GM23338 (cell line): Measurements from ENCODE around the gene MAGI1. TPM values are rescaled to one million over a fixed set of nuclear protein-coding genes. Genes with fewer than 3 reads are reported as not detected.

Experiments
- ATAC-seq: fragments of 200-7000 bp; cut with Tn5 transposase; 3 replicates; pipeline ENCODE4 v1.9.1; 2020
- DNase-seq: peaks from one replicate; pipeline ENCODE4 v3.0.0-alpha.2; 2015; ENCODE audit warnings: low spot score
- H2AFZ ChIP-seq: fragments of 200-600 bp; sonication (generic); 2 replicates; pipeline ENCODE4 v1.8.0; 2016; ENCODE audit warnings: antibody characterized with exemption, mild to moderate bottlenecking, moderate library complexity
- H3F3A ChIP-seq: fragments of 200-600 bp; sonication (generic); replicated peaks from 2 replicates; pipeline ENCODE4 v1.8.0; 2017; ENCODE audit warnings: antibody characterized with exemption, mixed run types, low read depth
- H3K27ac ChIP-seq: fragments of 200-600 bp; sonication (generic); 2 replicates; pipeline ENCODE4 v1.6.1; 2016; ENCODE audit warnings: low read depth
- H3K27me3 ChIP-seq: fragments of 200-600 bp; sonication (generic); 2 replicates; pipeline ENCODE4 v1.8.0; 2016; ENCODE audit warnings: mild to moderate bottlenecking, mixed run types, moderate library complexity; ENCODE audit not compliant: insufficient read depth
- H3K36me3 ChIP-seq: fragments of 200-600 bp; sonication (generic); 2 replicates; pipeline ENCODE4 v1.8.0; 2016; ENCODE audit warnings: mild to moderate bottlenecking; ENCODE audit not compliant: insufficient read depth
- H3K4me1 ChIP-seq: fragments of 200-600 bp; sonication (generic); 2 replicates; pipeline ENCODE4 v1.8.0; 2016; ENCODE audit warnings: mild to moderate bottlenecking, moderate library complexity; ENCODE audit not compliant: insufficient read depth
- H3K4me2 ChIP-seq: fragments of 200-600 bp; sonication (generic); 2 replicates; pipeline ENCODE4 v1.7.1; 2017; ENCODE audit warnings: mixed run types
- H3K4me3 ChIP-seq: fragments of 200-600 bp; sonication (generic); 2 replicates; pipeline ENCODE4 v1.6.1; 2016; ENCODE audit warnings: mixed run types
- H3K79me2 ChIP-seq: fragments of 200-600 bp; sonication (generic); replicated peaks from 2 replicates; pipeline ENCODE4 v1.8.0; 2017; ENCODE audit warnings: mild to moderate bottlenecking; ENCODE audit not compliant: insufficient read depth
- H3K9me2 ChIP-seq: fragments of 200-600 bp; sonication (generic); 2 replicates; pipeline ENCODE4 v1.8.0; 2017; ENCODE audit not compliant: insufficient read depth
- H4K20me1 ChIP-seq: fragments of 200-600 bp; sonication (generic); replicated peaks from 2 replicates; pipeline ENCODE4 v1.8.0; 2017; ENCODE audit warnings: mild to moderate bottlenecking; ENCODE audit not compliant: insufficient read depth
- H3K27ac Mint-ChIP-seq: 2 replicates; pipeline ENCODE4 v1.8.0; 2020; ENCODE audit warnings: inconsistent platforms, mild to moderate bottlenecking, moderate library complexity, mixed read lengths
- H3K27me3 Mint-ChIP-seq: 3 replicates; pipeline ENCODE4 v1.8.0; 2022; ENCODE audit warnings: low read depth, mild to moderate bottlenecking, moderate library complexity, mixed read lengths, inconsistent platforms; ENCODE audit not compliant: insufficient read depth, poor library complexity
- H3K36me3 Mint-ChIP-seq: 3 replicates; pipeline ENCODE4 v1.8.0; 2021; ENCODE audit warnings: low read depth, mild to moderate bottlenecking, inconsistent platforms, moderate library complexity, mixed read lengths
- H3K4me1 Mint-ChIP-seq: 3 replicates; pipeline ENCODE4 v1.8.0; 2020; ENCODE audit warnings: mild to moderate bottlenecking, inconsistent platforms, mixed read lengths
- H3K4me3 Mint-ChIP-seq: 3 replicates; pipeline ENCODE4 v1.8.0; 2021; ENCODE audit warnings: moderate library complexity, mild to moderate bottlenecking, inconsistent platforms, mixed read lengths
- H3K9me3 Mint-ChIP-seq: 3 replicates; pipeline ENCODE4 v1.8.0; 2020; ENCODE audit warnings: moderate library complexity, mild to moderate bottlenecking, inconsistent platforms, mixed read lengths
- CREB1 ChIP-seq: fragments of 250-450 bp; sonication (Bioruptor Pico); IDR thresholded peaks from 2 replicates; pipeline ENCODE4 v1.5.0; 2020; ENCODE audit warnings: low read depth, mild to moderate bottlenecking, moderate library complexity
- EZH2phosphoT487 ChIP-seq: fragments of 200-600 bp; sonication (generic); IDR thresholded peaks from one replicate; pipeline ENCODE4 v1.8.1; 2018; ENCODE audit warnings: antibody characterized with exemption; ENCODE audit not compliant: unreplicated experiment
- POLR2AphosphoS5 ChIP-seq: IDR thresholded peaks from 2 replicates; pipeline ENCODE4 v1.6.1; 2016; ENCODE audit warnings: antibody characterized with exemption, low read depth
- ZNF114 ChIP-seq: fragments of 250-450 bp; sonication (Bioruptor Pico); IDR thresholded peaks from 2 replicates; pipeline ENCODE4 v1.5.0; 2020; ENCODE audit warnings: mild to moderate bottlenecking, moderate library complexity
- polyA plus RNA-seq: library from polyadenylated mRNA; unstranded; fragments of >200 nt; fragmentation: Nextera tagmentation; extraction: Ambion mirVana; gene quantifications from 2 replicates; pipeline ENCODE4 v1.2.1, GENCODE V29; 2016
- total RNA-seq: library from RNA; depleted of rRNA; stranded (reverse); fragments of >200 nt; shearing (Covaris generic); gene quantifications from 2 replicates; pipeline ENCODE4 v1.2.3, GENCODE V29; 2014
- TF ChIP-seq, protein P1 (sequence below), 2 experiments: fragments of 200-600 bp in 1 of 2; sonication (generic) in 1 of 2; conservative IDR thresholded peaks; 2 replicates each; pipeline versions ENCODE4 v1.5.1 to v1.6.1; 2016 to 2017; ENCODE audit warnings: antibody characterized with exemption in 2 of 2, low read depth in 2 of 2, mild to moderate bottlenecking in 2 of 2, moderate library complexity in 1 of 2
- TF ChIP-seq, protein P2 (sequence below): fragments of 250-450 bp; sonication (Bioruptor Pico); IDR thresholded peaks from 2 replicates; pipeline ENCODE4 v1.5.0; 2020; ENCODE audit warnings: mild to moderate bottlenecking, moderate library complexity
- TF ChIP-seq, protein P3 (sequence below): IDR thresholded peaks from one replicate; pipeline ENCODE4 v1.6.1; 2018; ENCODE audit warnings: antibody characterized with exemption; ENCODE audit not compliant: unreplicated experiment

Gene MAGI1
- total and polyA plus RNA-seq, 2 experiments from 2014 or later = 27.4 to 71.2 TPM

DNA sequence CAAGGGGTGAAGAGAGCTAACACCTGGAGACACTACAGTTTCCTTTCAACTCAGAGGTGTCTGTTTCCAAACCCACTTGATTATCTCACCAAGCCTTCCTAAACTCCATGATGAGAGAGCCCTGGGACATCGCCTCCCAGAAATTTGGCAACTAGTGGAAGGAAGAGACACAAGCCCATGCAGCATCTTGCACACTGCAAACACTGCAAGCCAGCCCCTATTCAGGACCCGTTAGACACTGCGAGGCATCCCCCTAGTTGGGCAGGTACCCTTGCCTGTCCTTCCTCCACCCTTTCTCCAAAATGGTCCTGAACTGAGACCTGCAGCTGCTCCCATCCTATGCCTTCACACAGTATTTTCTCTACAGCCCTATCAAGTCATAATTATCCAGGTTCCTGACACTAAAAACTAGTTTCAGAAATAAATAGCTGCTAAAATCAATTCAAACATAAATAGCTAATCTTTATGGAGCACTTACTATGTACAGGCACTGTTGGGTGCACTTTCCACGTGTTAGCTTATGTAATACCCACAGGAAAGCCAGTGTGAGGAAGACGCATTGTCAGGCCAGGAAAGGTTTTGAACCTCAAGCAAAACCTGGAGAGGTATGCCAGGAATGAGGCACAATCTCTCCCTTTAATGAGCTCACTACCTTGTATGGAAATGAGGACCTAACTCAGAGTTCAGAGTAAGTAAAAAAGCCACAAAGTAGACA is 2.8 kb downstream of the MAGI1 start:
- no peaks in the 10 kb centered on the region for H3K9me2 ChIP-seq
- peak overlapping the region; percentile 81 for H3K27ac ChIP-seq
- no peaks in the 10 kb centered on the region for H3F3A ChIP-seq
- peaks cover 68% of the 10 kb centered on the region for H3K79me2 ChIP-seq
- Mint-ChIP-seq H3K9me3 (no peaks in the 10 kb centered on the region; the same call in 2 of the 3 replicates), H3K4me1 (peaks cover 47% of the 10 kb centered on the region), H3K27me3 (peaks cover 17% of the 10 kb centered on the region), H3K27ac (peak overlapping the region; percentile 87), H3K4me3 (peak overlapping the region; percentile 96), H3K36me3 (peaks cover 8% of the 10 kb centered on the region; the same call in 1 of the 3 replicates)
- no peaks in the 10 kb centered on the region for H3K36me3 ChIP-seq
- TF ChIP-seq CREB1 (no peak), POLR2AphosphoS5 (0 out of 2 replicates have a peak, but pooled peaks have one; percentile 27)
- H3K27me3 ChIP-seq = no peaks in the 10 kb centered on the region
- ATAC-seq (peak; percentile 8), DNase-seq (peak; percentile 86)
- no peak overlapping the region for H2AFZ ChIP-seq
- peaks cover 23% of the 10 kb centered on the region for H3K4me1 ChIP-seq
- peak overlapping the region; percentile 94 for H3K4me3 ChIP-seq
- H4K20me1 ChIP-seq = no peaks in the 10 kb centered on the region
- H3K4me2 ChIP-seq = peak overlapping the region; percentile 89

DNA sequence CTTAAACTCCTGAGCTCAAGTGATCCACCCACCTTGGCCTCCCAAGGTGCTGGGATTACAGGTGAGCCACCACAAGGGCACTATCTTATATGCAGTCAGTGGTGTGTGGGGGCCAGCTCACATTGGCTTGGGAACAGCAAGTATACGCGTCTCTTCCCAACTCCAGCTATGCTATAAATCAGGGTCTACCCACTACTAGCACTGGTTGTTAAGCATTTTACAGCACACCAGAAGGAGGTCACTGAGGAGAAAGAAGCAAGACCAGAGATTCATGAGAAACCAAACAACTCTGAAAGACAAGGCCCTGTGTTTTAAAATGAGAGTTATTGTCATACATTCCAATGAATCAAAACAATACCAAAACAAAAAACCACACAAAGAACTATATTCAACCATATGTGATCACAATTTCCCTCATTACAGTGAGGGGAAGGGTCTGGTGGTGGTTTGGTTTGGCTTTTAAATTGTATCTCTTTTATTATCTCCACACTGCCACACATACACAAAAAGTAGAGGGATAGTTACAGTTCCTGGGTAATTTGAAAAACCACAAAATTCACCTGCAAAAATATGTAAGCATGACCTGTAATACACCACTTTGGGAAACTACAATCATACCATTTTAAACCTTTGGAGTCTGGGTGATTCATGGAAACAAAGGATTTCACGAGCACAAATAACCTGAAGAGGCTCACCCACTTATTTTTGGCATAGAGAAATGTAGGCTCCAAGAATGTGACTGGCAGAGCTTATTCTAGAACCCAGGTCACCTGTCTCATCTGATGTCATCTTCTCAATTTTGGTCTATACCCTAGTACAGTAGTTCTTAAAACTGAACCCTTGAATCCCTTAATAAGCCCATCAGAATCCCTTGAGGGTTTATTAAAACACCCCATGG is 5.2 kb downstream of the MAGI1 start:
- Histone ChIP-seq H3K9me2 (peaks cover 9% of the 10 kb centered on the region; the same call in 1 of the 2 replicates), H3F3A (no peaks in the 10 kb centered on the region), H3K4me3 (no peak overlapping the region), H4K20me1 (peaks cover 4% of the 10 kb centered on the region; the same call in 1 of the 2 replicates), H3K4me2 (no peak overlapping the region), H3K36me3 (no peaks in the 10 kb centered on the region), H2AFZ (no peak overlapping the region), H3K4me1 (peaks cover 18% of the 10 kb centered on the region), H3K79me2 (peaks cover 93% of the 10 kb centered on the region), H3K27ac (no peak overlapping the region), H3K27me3 (no peaks in the 10 kb centered on the region)
- H3K27ac Mint-ChIP-seq = no peak overlapping the region
- peaks cover 7% of the 10 kb centered on the region; the same call in 1 of the 3 replicates for H3K36me3 Mint-ChIP-seq
- peaks cover 13% of the 10 kb centered on the region for H3K27me3 Mint-ChIP-seq
- ATAC-seq = no peak
- H3K9me3 Mint-ChIP-seq = no peaks in the 10 kb centered on the region
- peaks cover 42% of the 10 kb centered on the region for H3K4me1 Mint-ChIP-seq
- no peak overlapping the region for H3K4me3 Mint-ChIP-seq
- no peak for DNase-seq
- TF ChIP-seq ZNF114 (no peak), EZH2phosphoT487 (no peak), POLR2AphosphoS5 (no peak)
- TF ChIP-seq, protein P1, sequence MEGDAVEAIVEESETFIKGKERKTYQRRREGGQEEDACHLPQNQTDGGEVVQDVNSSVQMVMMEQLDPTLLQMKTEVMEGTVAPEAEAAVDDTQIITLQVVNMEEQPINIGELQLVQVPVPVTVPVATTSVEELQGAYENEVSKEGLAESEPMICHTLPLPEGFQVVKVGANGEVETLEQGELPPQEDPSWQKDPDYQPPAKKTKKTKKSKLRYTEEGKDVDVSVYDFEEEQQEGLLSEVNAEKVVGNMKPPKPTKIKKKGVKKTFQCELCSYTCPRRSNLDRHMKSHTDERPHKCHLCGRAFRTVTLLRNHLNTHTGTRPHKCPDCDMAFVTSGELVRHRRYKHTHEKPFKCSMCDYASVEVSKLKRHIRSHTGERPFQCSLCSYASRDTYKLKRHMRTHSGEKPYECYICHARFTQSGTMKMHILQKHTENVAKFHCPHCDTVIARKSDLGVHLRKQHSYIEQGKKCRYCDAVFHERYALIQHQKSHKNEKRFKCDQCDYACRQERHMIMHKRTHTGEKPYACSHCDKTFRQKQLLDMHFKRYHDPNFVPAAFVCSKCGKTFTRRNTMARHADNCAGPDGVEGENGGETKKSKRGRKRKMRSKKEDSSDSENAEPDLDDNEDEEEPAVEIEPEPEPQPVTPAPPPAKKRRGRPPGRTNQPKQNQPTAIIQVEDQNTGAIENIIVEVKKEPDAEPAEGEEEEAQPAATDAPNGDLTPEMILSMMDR (conservative IDR thresholded peaks at IDR 0.05; ENCODE audit: low read depth in 2 of 2) = no peak
- TF ChIP-seq, protein P2, sequence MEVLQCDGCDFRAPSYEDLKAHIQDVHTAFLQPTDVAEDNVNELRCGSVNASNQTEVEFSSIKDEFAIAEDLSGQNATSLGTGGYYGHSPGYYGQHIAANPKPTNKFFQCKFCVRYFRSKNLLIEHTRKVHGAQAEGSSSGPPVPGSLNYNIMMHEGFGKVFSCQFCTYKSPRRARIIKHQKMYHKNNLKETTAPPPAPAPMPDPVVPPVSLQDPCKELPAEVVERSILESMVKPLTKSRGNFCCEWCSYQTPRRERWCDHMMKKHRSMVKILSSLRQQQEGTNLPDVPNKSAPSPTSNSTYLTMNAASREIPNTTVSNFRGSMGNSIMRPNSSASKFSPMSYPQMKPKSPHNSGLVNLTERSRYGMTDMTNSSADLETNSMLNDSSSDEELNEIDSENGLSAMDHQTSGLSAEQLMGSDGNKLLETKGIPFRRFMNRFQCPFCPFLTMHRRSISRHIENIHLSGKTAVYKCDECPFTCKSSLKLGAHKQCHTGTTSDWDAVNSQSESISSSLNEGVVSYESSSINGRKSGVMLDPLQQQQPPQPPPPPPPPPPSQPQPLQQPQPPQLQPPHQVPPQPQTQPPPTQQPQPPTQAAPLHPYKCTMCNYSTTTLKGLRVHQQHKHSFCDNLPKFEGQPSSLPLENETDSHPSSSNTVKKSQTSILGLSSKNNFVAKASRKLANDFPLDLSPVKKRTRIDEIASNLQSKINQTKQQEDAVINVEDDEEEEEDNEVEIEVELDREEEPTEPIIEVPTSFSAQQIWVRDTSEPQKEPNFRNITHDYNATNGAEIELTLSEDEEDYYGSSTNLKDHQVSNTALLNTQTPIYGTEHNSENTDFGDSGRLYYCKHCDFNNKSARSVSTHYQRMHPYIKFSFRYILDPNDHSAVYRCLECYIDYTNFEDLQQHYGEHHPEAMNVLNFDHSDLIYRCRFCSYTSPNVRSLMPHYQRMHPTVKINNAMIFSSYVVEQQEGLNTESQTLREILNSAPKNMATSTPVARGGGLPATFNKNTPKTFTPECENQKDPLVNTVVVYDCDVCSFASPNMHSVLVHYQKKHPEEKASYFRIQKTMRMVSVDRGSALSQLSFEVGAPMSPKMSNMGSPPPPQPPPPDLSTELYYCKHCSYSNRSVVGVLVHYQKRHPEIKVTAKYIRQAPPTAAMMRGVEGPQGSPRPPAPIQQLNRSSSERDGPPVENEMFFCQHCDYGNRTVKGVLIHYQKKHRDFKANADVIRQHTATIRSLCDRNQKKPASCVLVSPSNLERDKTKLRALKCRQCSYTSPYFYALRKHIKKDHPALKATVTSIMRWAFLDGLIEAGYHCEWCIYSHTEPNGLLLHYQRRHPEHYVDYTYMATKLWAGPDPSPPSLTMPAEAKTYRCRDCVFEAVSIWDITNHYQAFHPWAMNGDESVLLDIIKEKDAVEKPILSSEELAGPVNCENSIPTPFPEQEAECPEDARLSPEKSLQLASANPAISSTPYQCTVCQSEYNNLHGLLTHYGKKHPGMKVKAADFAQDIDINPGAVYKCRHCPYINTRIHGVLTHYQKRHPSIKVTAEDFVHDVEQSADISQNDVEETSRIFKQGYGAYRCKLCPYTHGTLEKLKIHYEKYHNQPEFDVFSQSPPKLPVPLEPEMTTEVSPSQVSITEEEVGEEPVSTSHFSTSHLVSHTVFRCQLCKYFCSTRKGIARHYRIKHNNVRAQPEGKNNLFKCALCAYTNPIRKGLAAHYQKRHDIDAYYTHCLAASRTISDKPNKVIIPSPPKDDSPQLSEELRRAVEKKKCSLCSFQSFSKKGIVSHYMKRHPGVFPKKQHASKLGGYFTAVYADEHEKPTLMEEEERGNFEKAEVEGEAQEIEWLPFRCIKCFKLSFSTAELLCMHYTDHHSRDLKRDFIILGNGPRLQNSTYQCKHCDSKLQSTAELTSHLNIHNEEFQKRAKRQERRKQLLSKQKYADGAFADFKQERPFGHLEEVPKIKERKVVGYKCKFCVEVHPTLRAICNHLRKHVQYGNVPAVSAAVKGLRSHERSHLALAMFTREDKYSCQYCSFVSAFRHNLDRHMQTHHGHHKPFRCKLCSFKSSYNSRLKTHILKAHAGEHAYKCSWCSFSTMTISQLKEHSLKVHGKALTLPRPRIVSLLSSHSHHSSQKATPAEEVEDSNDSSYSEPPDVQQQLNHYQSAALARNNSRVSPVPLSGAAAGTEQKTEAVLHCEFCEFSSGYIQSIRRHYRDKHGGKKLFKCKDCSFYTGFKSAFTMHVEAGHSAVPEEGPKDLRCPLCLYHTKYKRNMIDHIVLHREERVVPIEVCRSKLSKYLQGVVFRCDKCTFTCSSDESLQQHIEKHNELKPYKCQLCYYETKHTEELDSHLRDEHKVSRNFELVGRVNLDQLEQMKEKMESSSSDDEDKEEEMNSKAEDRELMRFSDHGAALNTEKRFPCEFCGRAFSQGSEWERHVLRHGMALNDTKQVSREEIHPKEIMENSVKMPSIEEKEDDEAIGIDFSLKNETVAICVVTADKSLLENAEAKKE = no peak
- TF ChIP-seq, protein P3, sequence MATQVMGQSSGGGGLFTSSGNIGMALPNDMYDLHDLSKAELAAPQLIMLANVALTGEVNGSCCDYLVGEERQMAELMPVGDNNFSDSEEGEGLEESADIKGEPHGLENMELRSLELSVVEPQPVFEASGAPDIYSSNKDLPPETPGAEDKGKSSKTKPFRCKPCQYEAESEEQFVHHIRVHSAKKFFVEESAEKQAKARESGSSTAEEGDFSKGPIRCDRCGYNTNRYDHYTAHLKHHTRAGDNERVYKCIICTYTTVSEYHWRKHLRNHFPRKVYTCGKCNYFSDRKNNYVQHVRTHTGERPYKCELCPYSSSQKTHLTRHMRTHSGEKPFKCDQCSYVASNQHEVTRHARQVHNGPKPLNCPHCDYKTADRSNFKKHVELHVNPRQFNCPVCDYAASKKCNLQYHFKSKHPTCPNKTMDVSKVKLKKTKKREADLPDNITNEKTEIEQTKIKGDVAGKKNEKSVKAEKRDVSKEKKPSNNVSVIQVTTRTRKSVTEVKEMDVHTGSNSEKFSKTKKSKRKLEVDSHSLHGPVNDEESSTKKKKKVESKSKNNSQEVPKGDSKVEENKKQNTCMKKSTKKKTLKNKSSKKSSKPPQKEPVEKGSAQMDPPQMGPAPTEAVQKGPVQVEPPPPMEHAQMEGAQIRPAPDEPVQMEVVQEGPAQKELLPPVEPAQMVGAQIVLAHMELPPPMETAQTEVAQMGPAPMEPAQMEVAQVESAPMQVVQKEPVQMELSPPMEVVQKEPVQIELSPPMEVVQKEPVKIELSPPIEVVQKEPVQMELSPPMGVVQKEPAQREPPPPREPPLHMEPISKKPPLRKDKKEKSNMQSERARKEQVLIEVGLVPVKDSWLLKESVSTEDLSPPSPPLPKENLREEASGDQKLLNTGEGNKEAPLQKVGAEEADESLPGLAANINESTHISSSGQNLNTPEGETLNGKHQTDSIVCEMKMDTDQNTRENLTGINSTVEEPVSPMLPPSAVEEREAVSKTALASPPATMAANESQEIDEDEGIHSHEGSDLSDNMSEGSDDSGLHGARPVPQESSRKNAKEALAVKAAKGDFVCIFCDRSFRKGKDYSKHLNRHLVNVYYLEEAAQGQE = no peak
